B cell (primary cell): Measurements from ENCODE around the gene SPPL3. TPM values are rescaled to one million over a fixed set of nuclear protein-coding genes. Genes with fewer than 3 reads are reported as not detected.

Experiments used
- ATAC-seq: fragments of 200-7000 bp; cut with Tn5 transposase; one replicate; pipeline ENCODE4 v1.10.0; 2021; ENCODE audit warnings: low read depth, mild to moderate bottlenecking, moderate number of reproducible peaks, moderate library complexity
- CTCF ChIA-PET: fragments of 350-600 bp; sonication (Branson Sonifier 250); formaldehyde crosslinking; loops from one replicate; lab custom pipeline; 2021; ENCODE audit warnings: antibody characterized with exemption, inconsistent platforms; lab: Charles Lee
- POLR2A ChIA-PET: fragments of 350-600 bp; sonication (Branson Sonifier 250); formaldehyde crosslinking; loops from one replicate; lab custom pipeline; 2021; ENCODE audit warnings: antibody characterized with exemption; lab: Charles Lee
- DNase-seq: peaks from one replicate; pipeline ENCODE4 v3.0.0; 2013
- H2AFZ ChIP-seq: 2 replicates; pipeline ENCODE4 v1.6.1; 2012; ENCODE audit warnings: mild to moderate bottlenecking, low read depth, low read length; ENCODE audit not compliant: insufficient read depth, poor library complexity, severe bottlenecking
- H3K27ac ChIP-seq, 2 donors: 1 replicate in 1 of 2; 2 replicates in 1 of 2; pipeline ENCODE4 v1.5.1; 2012 to 2013; ENCODE audit warnings: low read length in 2 of 2, mild to moderate bottlenecking in 2 of 2, moderate library complexity in 1 of 2
- H3K27me3 ChIP-seq, 4 experiments: fragments of 200-600 bp in 1 of 4; sonication (generic) in 1 of 4; replicated peaks in 1 of 4; 1 replicate in 2 of 4; 2 replicates in 2 of 4; pipeline versions ENCODE4 v1.6.1 to v1.7.0; 2013 to 2016; ENCODE audit warnings: low read length in 3 of 4, mild to moderate bottlenecking in 2 of 4, mixed read lengths in 1 of 4, moderate library complexity in 1 of 4; ENCODE audit not compliant: insufficient read depth in 4 of 4, control insufficient read depth in 3 of 4; ENCODE audit errors: control extremely low read depth in 1 of 4
- H3K36me3 ChIP-seq, 2 experiments: replicated peaks in 1 of 2; 1 replicate in 1 of 2; 2 replicates in 1 of 2; pipeline versions ENCODE4 v1.6.1 to v1.7.1; 2013; ENCODE audit warnings: low read length in 1 of 2; ENCODE audit not compliant: insufficient read depth in 2 of 2, control insufficient read depth in 1 of 2; ENCODE audit errors: control extremely low read depth in 1 of 2, extremely low read depth in 1 of 2
- H3K4me1 ChIP-seq, 2 donors: fragments of 200-600 bp in 1 of 2; sonication (generic) in 1 of 2; 1 replicate in 1 of 2; 2 replicates in 1 of 2; pipeline versions ENCODE4 v1.5.1 to v1.6.1; 2013 to 2017; ENCODE audit warnings: low read length in 2 of 2; ENCODE audit not compliant: control insufficient read depth in 2 of 2, insufficient read depth in 2 of 2
- H3K4me2 ChIP-seq: replicated peaks from 2 replicates; pipeline ENCODE3; 2012; ENCODE audit warnings: mild to moderate bottlenecking, low read depth, low read length; ENCODE audit not compliant: poor library complexity, severe bottlenecking
- H3K4me3 ChIP-seq, 5 experiments: fragments of 200-600 bp in 1 of 5; sonication (generic) in 1 of 5; 1 replicate in 3 of 5; 2 replicates in 2 of 5; pipeline versions ENCODE4 v1.5.1 to v1.7.0; 2011 to 2016; ENCODE audit warnings: low read length in 4 of 5, mild to moderate bottlenecking in 4 of 5, low read depth in 2 of 5, control low read depth in 1 of 5, moderate library complexity in 1 of 5; ENCODE audit not compliant: insufficient read depth in 1 of 5; ENCODE audit errors: control extremely low read depth in 1 of 5, extremely low read depth in 1 of 5
- H3K79me2 ChIP-seq: fragments of 200-600 bp; sonication (generic); one replicate; pipeline ENCODE4 v1.6.0; 2016; ENCODE audit warnings: low read length; ENCODE audit not compliant: control insufficient read depth, insufficient read depth
- H3K9ac ChIP-seq: fragments of 200-600 bp; sonication (generic); 2 replicates; pipeline ENCODE4 v1.6.1; 2017; ENCODE audit warnings: mild to moderate bottlenecking, low read length, moderate library complexity
- H3K9me3 ChIP-seq, 3 donors: one replicate each; pipeline versions ENCODE4 v1.6.1 to v1.7.1; 2013; ENCODE audit warnings: low read length in 2 of 3; ENCODE audit not compliant: control insufficient read depth in 2 of 3, insufficient read depth in 1 of 3; ENCODE audit errors: control extremely low read depth in 1 of 3
- H4K20me1 ChIP-seq: 2 replicates; pipeline ENCODE4 v1.6.0; 2012; ENCODE audit warnings: mild to moderate bottlenecking, low read length; ENCODE audit not compliant: insufficient read depth, control insufficient read depth, poor library complexity, severe bottlenecking
- H3K27ac Mint-ChIP-seq: one replicate; pipeline ENCODE4 v1.8.0; 2021; ENCODE audit warnings: mixed read lengths
- H3K27me3 Mint-ChIP-seq: one replicate; pipeline ENCODE4 v1.8.0; 2021; ENCODE audit warnings: mixed read lengths
- H3K4me1 Mint-ChIP-seq: one replicate; pipeline ENCODE4 v1.8.0; 2021; ENCODE audit warnings: mixed read lengths
- H3K4me3 Mint-ChIP-seq: one replicate; pipeline ENCODE4 v1.8.0; 2021; ENCODE audit warnings: mixed read lengths
- H3K9me3 Mint-ChIP-seq: one replicate; pipeline ENCODE4 v1.8.0; 2022; ENCODE audit warnings: mixed read lengths; ENCODE audit not compliant: insufficient read depth
- EZH2 ChIP-seq: IDR thresholded peaks from 2 replicates; pipeline ENCODE4 v1.6.1; 2012; ENCODE audit warnings: borderline replicate concordance, low read depth, mild to moderate bottlenecking, moderate library complexity, low read length; ENCODE audit not compliant: insufficient read depth, poor library complexity, severe bottlenecking
- WGBS: methylation state at CpG from one replicate; pipeline ENCODE4 v1.1.5; 2013; ENCODE audit warnings: missing lambda C conversion rate; ENCODE audit not compliant: insufficient coverage; 5-methylcytosine and 5-hydroxymethylcytosine counted together
- intact Hi-C: fragments of 100-400 bp; cut with micrococcal nuclease; formaldehyde crosslinking; loops from one replicate; pipeline ENCODE4 v1.10.0; 2022
- polyA plus RNA-seq: library from polyadenylated mRNA; depleted of rRNA; stranded (reverse); fragments of >200 nt; gene quantifications from 2 replicates; pipeline ENCODE4 v1.2.3, GENCODE V29; 2012
- total RNA-seq, 2 donors: library from RNA; stranded (reverse); fragments of 120-200 nt in 1 of 2; gene quantifications; 1 replicate in 1 of 2; 2 replicates in 1 of 2; pipeline versions ENCODE4 v1.2.3 to v1.2.4, GENCODE V29; 2013 to 2022
- TF ChIP-seq, protein P1 (sequence below): fragments of 200-600 bp; IDR thresholded peaks from one replicate; pipeline ENCODE4 v1.8.0; 2022; ENCODE audit warnings: antibody characterized with exemption, mild to moderate bottlenecking

SPPL3 gene
- total and polyA plus RNA-seq, 2 donors (not counting 1 experiment from before 2014, with no cell fraction given), result 12.3 to 43.6 TPM

DNA sequence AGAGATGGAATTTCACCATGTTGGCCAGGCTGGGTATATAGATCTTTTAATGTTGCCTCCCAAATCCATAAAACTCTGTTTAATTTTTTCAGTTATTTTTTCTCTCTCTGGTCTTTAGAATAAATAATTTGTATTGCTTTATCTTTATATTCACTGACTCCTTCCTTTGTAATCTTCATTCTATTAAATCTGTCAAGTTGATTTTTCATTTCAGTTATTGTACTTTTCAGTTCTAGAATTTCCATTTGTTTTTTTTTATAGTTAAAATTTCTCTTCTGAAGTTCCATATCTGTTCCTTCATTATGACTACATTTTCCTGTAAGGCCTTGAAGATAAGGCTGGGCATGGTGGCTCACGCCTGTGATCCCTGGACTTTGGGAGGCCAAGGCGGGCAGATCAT is 13.6 kb upstream of the SPPL3 start:
- Histone ChIP-seq H2AFZ (no peak overlapping the region), H3K4me1 (no peaks in the 10 kb centered on the region), H3K27ac (no peak overlapping the region), H3K9me3 (peaks cover 3 to 35% (median 11%) of the 10 kb centered on the region in 3 donors), H3K79me2 (no peaks in the 10 kb centered on the region), H4K20me1 (no peaks in the 10 kb centered on the region), H3K4me3 (no peak overlapping the region), H3K27me3 (no peaks in the 10 kb centered on the region), H3K4me2 (no peak overlapping the region), H3K9ac (no peak overlapping the region), H3K36me3 (no peaks in the 10 kb centered on the region)
- no peak for DNase-seq
- H3K4me1 Mint-ChIP-seq, result no peaks in the 10 kb centered on the region
- no peak for ATAC-seq
- CTCF ChIA-PET, result no interaction called here
- peaks cover 5% of the 10 kb centered on the region for H3K9me3 Mint-ChIP-seq
- POLR2A ChIA-PET, result no interaction called here
- H3K27me3 Mint-ChIP-seq, result no peaks in the 10 kb centered on the region
- H3K27ac Mint-ChIP-seq, result no peak overlapping the region
- intact Hi-C loops, result no loop called here
- TF ChIP-seq, protein P1, sequence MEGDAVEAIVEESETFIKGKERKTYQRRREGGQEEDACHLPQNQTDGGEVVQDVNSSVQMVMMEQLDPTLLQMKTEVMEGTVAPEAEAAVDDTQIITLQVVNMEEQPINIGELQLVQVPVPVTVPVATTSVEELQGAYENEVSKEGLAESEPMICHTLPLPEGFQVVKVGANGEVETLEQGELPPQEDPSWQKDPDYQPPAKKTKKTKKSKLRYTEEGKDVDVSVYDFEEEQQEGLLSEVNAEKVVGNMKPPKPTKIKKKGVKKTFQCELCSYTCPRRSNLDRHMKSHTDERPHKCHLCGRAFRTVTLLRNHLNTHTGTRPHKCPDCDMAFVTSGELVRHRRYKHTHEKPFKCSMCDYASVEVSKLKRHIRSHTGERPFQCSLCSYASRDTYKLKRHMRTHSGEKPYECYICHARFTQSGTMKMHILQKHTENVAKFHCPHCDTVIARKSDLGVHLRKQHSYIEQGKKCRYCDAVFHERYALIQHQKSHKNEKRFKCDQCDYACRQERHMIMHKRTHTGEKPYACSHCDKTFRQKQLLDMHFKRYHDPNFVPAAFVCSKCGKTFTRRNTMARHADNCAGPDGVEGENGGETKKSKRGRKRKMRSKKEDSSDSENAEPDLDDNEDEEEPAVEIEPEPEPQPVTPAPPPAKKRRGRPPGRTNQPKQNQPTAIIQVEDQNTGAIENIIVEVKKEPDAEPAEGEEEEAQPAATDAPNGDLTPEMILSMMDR, result no peak
- TF ChIP-seq EZH2, result no peak
- WGBS, result 94% methylated on average over 2 of the region's 2 CpGs
- H3K4me3 Mint-ChIP-seq, result no peak overlapping the region

DNA sequence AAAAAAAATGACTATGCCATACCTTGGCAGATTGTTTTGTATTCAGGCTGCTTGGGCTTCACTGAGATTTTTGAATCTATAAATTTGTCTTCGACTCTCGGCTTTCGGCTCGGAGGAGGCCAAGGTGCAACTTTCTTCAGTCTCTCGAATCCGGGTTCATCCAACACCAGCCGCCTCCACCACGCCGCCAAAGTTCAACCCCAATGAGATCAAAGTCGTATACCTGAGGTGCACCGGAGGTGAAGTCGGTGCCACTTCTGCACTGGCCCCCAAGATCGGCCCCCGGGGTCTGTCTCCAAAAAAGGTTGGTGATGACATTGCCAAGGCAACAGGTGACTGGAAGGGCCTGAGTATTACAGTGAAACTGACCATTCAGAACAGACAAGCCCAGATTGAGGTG is 12.4 kb upstream of the SPPL3 start:
- Mint-ChIP-seq H3K9me3 (peaks cover 5% of the 10 kb centered on the region), H3K4me1 (no peaks in the 10 kb centered on the region), H3K27me3 (no peaks in the 10 kb centered on the region), H3K27ac (no peak overlapping the region), H3K4me3 (no peak overlapping the region)
- H3K27ac ChIP-seq, result no peak overlapping the region
- no peaks in the 10 kb centered on the region for H4K20me1 ChIP-seq
- H3K4me3 ChIP-seq, result no peak overlapping the region
- no peaks in the 10 kb centered on the region for H3K27me3 ChIP-seq
- 96% methylated on average over 14 of the region's 14 CpGs for WGBS
- DNase-seq, result no peak
- ATAC-seq, result no peak
- H3K9ac ChIP-seq, result no peak overlapping the region
- intact Hi-C loops, result no loop called here
- ChIA-PET CTCF (no interaction called here), POLR2A (no interaction called here)
- H3K9me3 ChIP-seq, result peaks cover 3 to 35% (median 11%) of the 10 kb centered on the region in 3 donors
- no peak overlapping the region for H2AFZ ChIP-seq
- no peak overlapping the region for H3K4me2 ChIP-seq
- no peaks in the 10 kb centered on the region for H3K79me2 ChIP-seq
- H3K4me1 ChIP-seq, result no peaks in the 10 kb centered on the region
- no peaks in the 10 kb centered on the region for H3K36me3 ChIP-seq
- TF ChIP-seq, protein P1, result no peak
- TF ChIP-seq EZH2, result no peak
